ENCODE data around the gene PDE6C. TPM values are rescaled to one million over a fixed set of nuclear protein-coding genes. Genes with fewer than 3 reads are reported as not detected.

PDE6C gene
- polyA plus RNA-seq, 1 donor (not counting 4 experiments of a cell fraction or from before 2014, with no cell fraction given) = not detected

- H3K9me3 ChIP-seq (ENCODE audit: control insufficient read depth, low read depth, low read length) = no peaks in the 10 kb centered on the region
- no peaks in the 10 kb centered on the region for H4K20me1 ChIP-seq (ENCODE audit: control insufficient read depth, extremely low read depth, insufficient read depth, low read length)
- dilution Hi-C loops (cut with MboI; ENCODE audit: extremely low pct_ligation_motif_present, low sequenced_read_pairs) = no loop called here
- FAIRE-seq (no peak), DNase-seq (ENCODE audit: low read depth, low spot score) (no peak)
- H2AFZ ChIP-seq (ENCODE audit: control insufficient read depth, low read length) = no peak overlapping the region
- no peaks in the 10 kb centered on the region for H3K27me3 ChIP-seq (ENCODE audit: control insufficient read depth, extremely low read depth, insufficient read depth, low read length)
- H3K9ac ChIP-seq (ENCODE audit: control insufficient read depth, extremely low read depth, insufficient read depth, low read length) = no peak overlapping the region
- no peaks in the 10 kb centered on the region for H3K36me3 ChIP-seq (ENCODE audit: control insufficient read depth in 2 of 2, extremely low read depth in 1 of 2, insufficient read depth in 2 of 2, low read length in 2 of 2)
- TF ChIP-seq EZH2 (IDR thresholded peaks at IDR 0.05; ENCODE audit: low read length) (no peak), CTCF (optimal IDR thresholded peaks at IDR 0.05 in 1 of 3, IDR thresholded peaks at IDR 0.05 in 1 of 3, conservative IDR thresholded peaks at IDR 0.05 in 1 of 3; ENCODE audit: extremely low read depth in 1 of 3, insufficient read depth in 2 of 3, low read length in 3 of 3) (no peak)
- no peaks in the 10 kb centered on the region for H3K79me2 ChIP-seq (ENCODE audit: control insufficient read depth, insufficient read depth, low read length)
- no peaks in the 10 kb centered on the region for H3K9me1 ChIP-seq (ENCODE audit: control insufficient read depth, extremely low read depth, insufficient read depth, low read length)
- no peak overlapping the region for H3K4me3 ChIP-seq (ENCODE audit: control insufficient read depth in 2 of 3, extremely low read depth in 1 of 3, insufficient read depth in 2 of 3, low read depth in 1 of 3, low read length in 3 of 3)
- H3K4me1 ChIP-seq (ENCODE audit: control insufficient read depth, extremely low read depth, insufficient read depth, low read length) = no peaks in the 10 kb centered on the region
- no peak overlapping the region for H3K27ac ChIP-seq (ENCODE audit: control insufficient read depth, insufficient read depth, low read length)
- H3K4me2 ChIP-seq (ENCODE audit: control insufficient read depth, extremely low read depth, insufficient read depth, low read depth, low read length) = no peak overlapping the region
These were observed 40.5 kb downstream of the PDE6C start for GRCh38 chr10:93652857-93653256.

- Histone ChIP-seq H3K79me2 (ENCODE audit: control insufficient read depth, insufficient read depth, low read length) (no peaks in the 10 kb centered on the region), H2AFZ (ENCODE audit: control insufficient read depth, low read length) (no peak overlapping the region), H3K9me3 (ENCODE audit: control insufficient read depth, low read depth, low read length) (no peaks in the 10 kb centered on the region), H3K27ac (ENCODE audit: control insufficient read depth, insufficient read depth, low read length) (no peak overlapping the region), H3K9me1 (ENCODE audit: control insufficient read depth, extremely low read depth, insufficient read depth, low read length) (no peaks in the 10 kb centered on the region), H3K9ac (ENCODE audit: control insufficient read depth, extremely low read depth, insufficient read depth, low read length) (no peak overlapping the region), H3K4me2 (ENCODE audit: control insufficient read depth, extremely low read depth, insufficient read depth, low read depth, low read length) (no peak overlapping the region), H3K36me3 (ENCODE audit: control insufficient read depth in 2 of 2, extremely low read depth in 1 of 2, insufficient read depth in 2 of 2, low read length in 2 of 2) (no peaks in the 10 kb centered on the region), H4K20me1 (ENCODE audit: control insufficient read depth, extremely low read depth, insufficient read depth, low read length) (no peaks in the 10 kb centered on the region), H3K4me1 (ENCODE audit: control insufficient read depth, extremely low read depth, insufficient read depth, low read length) (no peaks in the 10 kb centered on the region), H3K4me3 (ENCODE audit: control insufficient read depth in 2 of 3, extremely low read depth in 1 of 3, insufficient read depth in 2 of 3, low read depth in 1 of 3, low read length in 3 of 3) (no peak overlapping the region), H3K27me3 (ENCODE audit: control insufficient read depth, extremely low read depth, insufficient read depth, low read length) (no peaks in the 10 kb centered on the region)
- FAIRE-seq (no peak), DNase-seq (ENCODE audit: low read depth, low spot score) (no peak)
- no peak for TF ChIP-seq CTCF (optimal IDR thresholded peaks at IDR 0.05 in 1 of 3, IDR thresholded peaks at IDR 0.05 in 1 of 3, conservative IDR thresholded peaks at IDR 0.05 in 1 of 3; ENCODE audit: extremely low read depth in 1 of 3, insufficient read depth in 2 of 3, low read length in 3 of 3)
- dilution Hi-C loops (cut with MboI; ENCODE audit: extremely low pct_ligation_motif_present, low sequenced_read_pairs) = no loop called here
These were observed 41.9 kb downstream of the PDE6C start for GRCh38 chr10:93654201-93654600.
